NAMALWA (cell line): ENCODE measurements around the gene SSH2.
"Not testable (repeated sequence)": the region's sequence is repeated elsewhere in the genome, so short reads cannot be mapped to it uniquely, and the experiment has no call there.

Experiments
- DNase-seq: peaks from one replicate; pipeline ENCODE4 v3.0.0-alpha.2; 2015; ENCODE audit warnings: low spot score

Gene SSH2

GRCh38 chr17:29874931-29875596 lies 55.0 kb downstream of the SSH2 start:
- no peak for DNase-seq

- DNase-seq: not testable (repeated sequence)
These were observed 55.7 kb downstream of the SSH2 start for GRCh38 chr17:29874358-29874757.

GRCh38 chr17:29873476-29873875 lies 56.6 kb downstream of the SSH2 start:
- no peak for DNase-seq

- no peak for DNase-seq
These were observed 59.1 kb downstream of the SSH2 start for GRCh38 chr17:29870836-29871465.

GRCh38 chr17:29867643-29868181 lies 62.3 kb downstream of the SSH2 start:
- peak; percentile 43 for DNase-seq

GRCh38 chr17:29866746-29867404 lies 63.2 kb downstream of the SSH2 start:
- DNase-seq: no peak

- no peak for DNase-seq
These were observed 65.4 kb downstream of the SSH2 start for GRCh38 chr17:29864615-29865014.

- not testable (repeated sequence) for DNase-seq
These were observed 65.9 kb downstream of the SSH2 start for GRCh38 chr17:29864123-29864522.

GRCh38 chr17:29862951-29863350 lies 67.1 kb downstream of the SSH2 start:
- DNase-seq: no peak

- DNase-seq: no peak
These were observed 67.9 kb downstream of the SSH2 start for GRCh38 chr17:29862127-29862526.

- not testable (repeated sequence) for DNase-seq
These were observed 70.6 kb downstream of the SSH2 start for GRCh38 chr17:29859445-29859844.

- DNase-seq: no peak
These were observed 72.2 kb downstream of the SSH2 start for GRCh38 chr17:29857823-29858222.

- DNase-seq: not testable (repeated sequence)
These were observed 72.9 kb downstream of the SSH2 start for GRCh38 chr17:29857105-29857504.

GRCh38 chr17:29855686-29856085 lies 74.3 kb downstream of the SSH2 start:
- no peak for DNase-seq

GRCh38 chr17:29848737-29849136 lies 81.3 kb downstream of the SSH2 start:
- DNase-seq: no peak

- DNase-seq: peak; percentile 25
These were observed 82.3 kb downstream of the SSH2 start for GRCh38 chr17:29847527-29848400.

GRCh38 chr17:29847118-29847517 lies 82.9 kb downstream of the SSH2 start:
- DNase-seq: no peak

- DNase-seq: no peak
These were observed 83.7 kb downstream of the SSH2 start for GRCh38 chr17:29846298-29846697.

GRCh38 chr17:29844339-29845048 lies 85.5 kb downstream of the SSH2 start:
- DNase-seq: no peak

GRCh38 chr17:29840884-29841283 lies 89.1 kb downstream of the SSH2 start:
- no peak for DNase-seq

- no peak for DNase-seq
These were observed 90.4 kb downstream of the SSH2 start for GRCh38 chr17:29839656-29840055.
